Measurements from ENCODE around the gene PLCH2. TPM values are rescaled to one million over a fixed set of nuclear protein-coding genes. Genes with fewer than 3 reads are reported as not detected.

PLCH2 gene
- total RNA-seq, 4 donors from 2014 or later = not detected

GRCh38 chr1:2502661-2503553, 26.8 kb downstream of the PLCH2 start:
- in situ Hi-C loops (cut with MboI; ENCODE audit: low sequenced_read_pairs in 4 of 4) = no loop called here
- intact Hi-C loops (cut with DNase I; ENCODE audit: low total_unique reads) = no loop called here
- peaks cover 5 to 11% of the 10 kb centered on the region in 2 donors for H3K4me1 ChIP-seq
- H3K4me3 ChIP-seq = no peak overlapping the region
- no peak for DNase-seq
- TF ChIP-seq CTCF (IDR thresholded peaks at IDR 0.05 in 4 of 5, conservative IDR thresholded peaks at IDR 0.05 in 1 of 5) (no peak), POLR2A (IDR thresholded peaks at IDR 0.05) (no peak)
- no peak for ATAC-seq
- H3K9me3 ChIP-seq = no peaks in the 10 kb centered on the region
- H3K36me3 ChIP-seq = peaks cover 0 to 3% of the 10 kb centered on the region in 2 donors
- no peak overlapping the region for H3K27ac ChIP-seq
- H3K27me3 ChIP-seq = peaks cover 51 to 67% (median 65%) of the 10 kb centered on the region in 3 donors

GRCh38 chr1:2503554-2504224, 27.6 kb downstream of the PLCH2 start:
- intact Hi-C loops (cut with DNase I; ENCODE audit: low total_unique reads) (no loop called here), in situ Hi-C loops (cut with MboI; ENCODE audit: low sequenced_read_pairs in 4 of 4) (no loop called here)
- Histone ChIP-seq H3K9me3 (no peaks in the 10 kb centered on the region), H3K27ac (no peak overlapping the region), H3K4me1 (peaks cover 5 to 11% of the 10 kb centered on the region in 2 donors), H3K27me3 (peaks cover 50 to 62% (median 60%) of the 10 kb centered on the region in 3 donors), H3K36me3 (peaks cover 0 to 11% of the 10 kb centered on the region in 2 donors), H3K4me3 (no peak overlapping the region)
- ATAC-seq (no peak), DNase-seq (no peak)
- no peak for TF ChIP-seq POLR2A (IDR thresholded peaks at IDR 0.05)
- TF ChIP-seq CTCF (IDR thresholded peaks at IDR 0.05 in 4 of 5, conservative IDR thresholded peaks at IDR 0.05 in 1 of 5) = no peak

- peak in 1 of 2 donors; percentile 19 for ATAC-seq
- no peak for DNase-seq
- Histone ChIP-seq H3K9me3 (no peaks in the 10 kb centered on the region), H3K27ac (no peak overlapping the region), H3K4me1 (peaks cover 5 to 11% of the 10 kb centered on the region in 2 donors), H3K4me3 (no peak overlapping the region), H3K36me3 (peaks cover 0 to 18% of the 10 kb centered on the region in 2 donors), H3K27me3 (peaks cover 50 to 55% (median 53%) of the 10 kb centered on the region in 3 donors)
- no peak for TF ChIP-seq CTCF (IDR thresholded peaks at IDR 0.05 in 4 of 5, conservative IDR thresholded peaks at IDR 0.05 in 1 of 5)
- TF ChIP-seq POLR2A (IDR thresholded peaks at IDR 0.05) = no peak
- intact Hi-C loops (cut with DNase I; ENCODE audit: low total_unique reads) (no loop called here), in situ Hi-C loops (cut with MboI; ENCODE audit: low sequenced_read_pairs in 4 of 4) (no loop called here)
Measured at GRCh38 chr1:2504225-2504948, 28.3 kb downstream of the PLCH2 start.

- Histone ChIP-seq H3K4me3 (no peak overlapping the region), H3K27ac (no peak overlapping the region), H3K27me3 (peaks cover 47 to 49% (median 47%) of the 10 kb centered on the region in 3 donors), H3K4me1 (peaks cover 5 to 11% of the 10 kb centered on the region in 2 donors), H3K36me3 (peaks cover 0 to 23% of the 10 kb centered on the region in 2 donors), H3K9me3 (no peaks in the 10 kb centered on the region)
- intact Hi-C loops (cut with DNase I; ENCODE audit: low total_unique reads) = no loop called here
- ATAC-seq (no peak), DNase-seq (no peak)
- TF ChIP-seq CTCF (IDR thresholded peaks at IDR 0.05 in 4 of 5, conservative IDR thresholded peaks at IDR 0.05 in 1 of 5) (no peak), POLR2A (IDR thresholded peaks at IDR 0.05) (no peak)
- in situ Hi-C loops (cut with MboI; ENCODE audit: low sequenced_read_pairs in 4 of 4) = no loop called here
Measured at GRCh38 chr1:2504949-2505272, 28.8 kb downstream of the PLCH2 start.
